ENCODE results near the gene KRT80. TPM values are rescaled to one million over a fixed set of nuclear protein-coding genes. Genes with fewer than 3 reads are reported as not detected.
A peak's percentile ranks its signal among the peaks of the same experiment; 100 is the strongest.
"Not testable (repeated sequence)": the region's sequence is repeated elsewhere in the genome, so short reads cannot be mapped to it uniquely, and the experiment has no call there.

Gene KRT80
- not detected for total RNA-seq

GRCh38 chr12:52191841-52192791 lies at the start of gene KRT80:
Gene KRT80 (minus strand): TSS chr12:52192014. CDS start chr12:52191902, 112 bp downstream.
- ChIA-PET POLR2A (no interaction called here), CTCF (interaction anchor here (0.7 kb wide), 1 partner anchor 606 kb away, joined by 3 read pairs; no protein-coding TSS in a partner anchor)
- Mint-ChIP-seq H3K36me3 (ENCODE audit: low read depth) (no peaks in the 10 kb centered on the region), H3K4me3 (no peak within 1 kb of the TSS), H3K27me3 (peaks cover 2% of the 10 kb centered on the region), H3K4me1 (peaks cover 2% of the 10 kb centered on the region), H3K27ac (no peak within 1 kb of the TSS), H3K9me3 (ENCODE audit: low read depth) (no peaks in the 10 kb centered on the region)
- DNase-seq (peak; percentile 68), ATAC-seq (peak; percentile 83)
- intact Hi-C loops (cut with DNase I, micrococcal nuclease): no loop called here

GRCh38 chr12:52241205-52241842 lies 49.5 kb upstream of the KRT80 start:
- Mint-ChIP-seq H3K9me3 (ENCODE audit: low read depth) (no peaks in the 10 kb centered on the region), H3K36me3 (ENCODE audit: low read depth) (no peaks in the 10 kb centered on the region), H3K4me1 (peaks cover 19% of the 10 kb centered on the region), H3K27me3 (peaks cover 2% of the 10 kb centered on the region), H3K4me3 (no peak overlapping the region), H3K27ac (no peak overlapping the region)
- intact Hi-C loops (cut with DNase I, micrococcal nuclease): no loop called here
- POLR2A ChIA-PET: no interaction called here
- no peak for ATAC-seq
- CTCF ChIA-PET: interaction anchor here (1.4 to 1.9 kb wide), 2 partner anchors 16 to 20 kb away, joined by 4 to 5 read pairs; no protein-coding TSS in a partner anchor
- DNase-seq: no peak

GRCh38 chr12:52240247-52240646 lies 48.4 kb upstream of the KRT80 start:
- intact Hi-C loops (cut with DNase I, micrococcal nuclease); H3K36me3 Mint-ChIP-seq (ENCODE audit: low read depth); CTCF ChIA-PET; H3K9me3 Mint-ChIP-seq (ENCODE audit: low read depth); DNase-seq; H3K27ac Mint-ChIP-seq; H3K27me3 Mint-ChIP-seq; H3K4me3 Mint-ChIP-seq; ATAC-seq; POLR2A ChIA-PET: not testable (repeated sequence)
- peaks cover 14% of the 10 kb centered on the region for H3K4me1 Mint-ChIP-seq

DNA sequence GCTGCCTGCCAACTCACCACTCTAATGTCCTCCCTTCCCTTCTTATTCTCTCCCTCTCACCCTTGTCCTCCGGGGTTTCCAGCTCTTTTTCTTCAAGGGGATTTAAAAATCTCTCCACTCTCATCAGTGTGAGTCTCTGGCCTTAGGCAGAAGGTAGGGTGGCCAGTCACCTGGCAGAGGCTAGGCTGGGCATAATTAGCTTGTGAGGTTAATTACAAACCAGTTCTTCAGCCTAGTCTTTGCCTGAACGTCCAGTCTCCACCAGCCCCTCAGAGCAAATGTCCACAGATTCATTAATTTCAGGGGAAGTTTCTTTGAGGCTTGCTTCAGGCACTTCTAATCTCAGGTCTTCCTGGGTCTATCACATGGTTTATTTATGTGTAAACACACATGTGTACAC lies 48.0 kb upstream of the KRT80 start:
- intact Hi-C loops (cut with DNase I, micrococcal nuclease): no loop called here
- Mint-ChIP-seq H3K27me3 (peaks cover 4% of the 10 kb centered on the region), H3K27ac (no peak overlapping the region), H3K9me3 (ENCODE audit: low read depth) (no peaks in the 10 kb centered on the region), H3K4me1 (peaks cover 14% of the 10 kb centered on the region), H3K36me3 (ENCODE audit: low read depth) (no peaks in the 10 kb centered on the region), H3K4me3 (no peak overlapping the region)
- DNase-seq (no peak), ATAC-seq (no peak)
- POLR2A ChIA-PET: no interaction called here
- CTCF ChIA-PET: no interaction called here

- no peak for ATAC-seq
- H3K4me1 Mint-ChIP-seq: peaks cover 9% of the 10 kb centered on the region
- H3K27ac Mint-ChIP-seq: no peak overlapping the region
- ChIA-PET POLR2A (no interaction called here), CTCF (interaction anchor here (0.6 to 4.0 kb wide), 3 partner anchors 15 to 36 kb away, joined by 4 to 42 read pairs (median 4); no protein-coding TSS in a partner anchor)
- H3K4me3 Mint-ChIP-seq: no peak overlapping the region
- intact Hi-C loops (cut with DNase I, micrococcal nuclease): no loop called here
- no peaks in the 10 kb centered on the region for H3K36me3 Mint-ChIP-seq (ENCODE audit: low read depth)
- peaks cover 11% of the 10 kb centered on the region for H3K27me3 Mint-ChIP-seq
- DNase-seq: no peak
- no peaks in the 10 kb centered on the region for H3K9me3 Mint-ChIP-seq (ENCODE audit: low read depth)
Observed at GRCh38 chr12:52238916-52239646, 47.3 kb upstream of the KRT80 start.

GRCh38 chr12:52238207-52238840 lies 46.5 kb upstream of the KRT80 start:
- no peaks in the 10 kb centered on the region for H3K36me3 Mint-ChIP-seq (ENCODE audit: low read depth)
- peaks cover 1% of the 10 kb centered on the region for H3K4me1 Mint-ChIP-seq
- no peaks in the 10 kb centered on the region for H3K9me3 Mint-ChIP-seq (ENCODE audit: low read depth)
- intact Hi-C loops (cut with DNase I, micrococcal nuclease): no loop called here
- ATAC-seq (no peak), DNase-seq (no peak)
- POLR2A ChIA-PET: no interaction called here
- H3K27ac Mint-ChIP-seq: no peak overlapping the region
- CTCF ChIA-PET: interaction anchor here (0.6 to 4.0 kb wide), 7 partner anchors 9 to 41 kb away, joined by 3 to 42 read pairs (median 4); no protein-coding TSS in a partner anchor
- no peak overlapping the region for H3K4me3 Mint-ChIP-seq
- H3K27me3 Mint-ChIP-seq: peaks cover 15% of the 10 kb centered on the region

GRCh38 chr12:52236386-52237050 lies 44.7 kb upstream of the KRT80 start:
- POLR2A ChIA-PET: interaction anchor here (0.7 kb wide), 1 partner anchor 617 kb away, joined by 3 read pairs; no protein-coding TSS in a partner anchor
- Mint-ChIP-seq H3K27ac (no peak overlapping the region), H3K9me3 (ENCODE audit: low read depth) (no peaks in the 10 kb centered on the region), H3K4me1 (no peaks in the 10 kb centered on the region), H3K36me3 (ENCODE audit: low read depth) (no peaks in the 10 kb centered on the region), H3K27me3 (peaks cover 26% of the 10 kb centered on the region), H3K4me3 (no peak overlapping the region)
- intact Hi-C loops (cut with DNase I, micrococcal nuclease): no loop called here
- CTCF ChIA-PET: interaction anchor here (2.1 to 4.0 kb wide), 2 partner anchors 12 to 43 kb away, joined by 6 to 42 read pairs; no protein-coding TSS in a partner anchor
- ATAC-seq (no peak), DNase-seq (no peak)

DNA sequence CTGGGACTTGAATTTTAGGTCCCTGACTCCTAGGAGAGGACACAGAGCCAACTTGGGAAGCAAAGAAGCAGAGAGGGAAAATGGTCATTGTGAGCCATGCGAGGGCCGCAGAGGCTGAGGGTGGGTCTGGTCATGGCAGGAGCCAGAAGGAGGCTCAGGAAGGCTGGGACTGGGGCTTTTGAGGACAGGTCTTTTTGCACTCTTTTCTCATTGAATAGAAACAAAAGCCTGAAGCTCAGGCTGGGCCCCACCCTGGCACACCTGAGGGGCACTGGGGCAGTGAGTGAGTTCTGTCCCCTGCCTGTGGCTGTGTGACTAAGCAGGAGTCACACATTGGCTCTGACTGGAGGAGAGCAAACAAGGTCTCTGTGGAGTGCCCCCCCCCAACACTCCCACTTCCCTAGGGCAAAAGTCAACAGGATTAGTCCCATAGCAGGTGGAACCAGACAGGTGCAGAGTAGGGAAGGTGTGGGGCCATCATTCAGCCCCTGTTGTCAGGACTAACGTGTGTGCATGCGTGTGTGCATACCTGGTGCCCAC lies 44.1 kb upstream of the KRT80 start:
- Mint-ChIP-seq H3K27ac (no peak overlapping the region), H3K4me1 (no peaks in the 10 kb centered on the region), H3K36me3 (ENCODE audit: low read depth) (no peaks in the 10 kb centered on the region), H3K27me3 (peaks cover 31% of the 10 kb centered on the region), H3K4me3 (no peak overlapping the region), H3K9me3 (ENCODE audit: low read depth) (no peaks in the 10 kb centered on the region)
- no peak for DNase-seq
- POLR2A ChIA-PET: no interaction called here
- no peak for ATAC-seq
- intact Hi-C loops (cut with DNase I, micrococcal nuclease): no loop called here
- CTCF ChIA-PET: interaction anchor here (4.0 kb wide), 1 partner anchor 12 kb away, joined by 42 read pairs; no protein-coding TSS in a partner anchor

DNA sequence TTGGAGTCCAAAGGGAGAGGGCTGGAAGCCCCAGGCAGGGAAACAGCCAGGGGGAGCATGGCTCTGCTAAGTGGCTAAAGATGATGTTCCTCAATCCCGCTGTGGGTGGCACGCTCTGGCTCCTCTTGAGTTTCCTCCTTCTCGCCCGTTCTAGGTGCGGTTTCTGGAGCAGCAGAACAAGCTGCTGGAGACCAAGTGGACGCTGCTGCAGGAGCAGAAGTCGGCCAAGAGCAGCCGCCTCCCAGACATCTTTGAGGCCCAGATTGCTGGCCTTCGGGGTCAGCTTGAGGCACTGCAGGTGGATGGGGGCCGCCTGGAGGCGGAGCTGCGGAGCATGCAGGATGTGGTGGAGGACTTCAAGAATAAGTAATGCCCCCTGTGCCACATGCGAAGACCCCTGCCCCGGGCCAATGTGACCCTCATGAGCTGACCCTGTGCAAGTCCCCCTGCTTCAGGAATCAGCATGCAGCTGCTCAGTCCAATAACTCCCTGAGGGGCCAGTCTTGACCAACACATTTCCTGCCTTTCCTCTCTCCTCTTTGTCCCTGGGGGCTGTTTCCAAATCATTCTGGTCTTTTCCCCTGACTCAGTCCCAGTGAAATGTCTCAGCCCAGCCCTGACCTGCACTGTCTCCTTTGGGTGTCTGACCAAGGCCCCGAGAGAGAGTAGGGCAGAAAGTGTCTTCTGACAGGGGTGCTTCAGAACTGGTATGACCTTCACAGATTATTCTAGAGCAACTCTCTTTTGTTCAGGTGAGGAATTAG lies 43.4 kb upstream of the KRT80 start:
- DNase-seq: no peak
- Mint-ChIP-seq H3K4me3 (no peak overlapping the region), H3K27me3 (peaks cover 35% of the 10 kb centered on the region), H3K9me3 (ENCODE audit: low read depth) (no peaks in the 10 kb centered on the region), H3K4me1 (no peaks in the 10 kb centered on the region), H3K36me3 (ENCODE audit: low read depth) (no peaks in the 10 kb centered on the region), H3K27ac (no peak overlapping the region)
- ChIA-PET POLR2A (no interaction called here), CTCF (interaction anchor here (0.6 to 4.0 kb wide), 3 partner anchors 11 to 153 kb away, joined by 3 to 42 read pairs (median 4); no protein-coding TSS in a partner anchor)
- intact Hi-C loops (cut with DNase I, micrococcal nuclease): no loop called here
- ATAC-seq: no peak

Measured in activated CD4-positive, alpha-beta T cell treated with anti-CD3 and anti-CD28 coated beads for 36 hours (primary cell).